HCT116 (cell line): ENCODE measurements around the gene ZFYVE1. TPM values are rescaled to one million over a fixed set of nuclear protein-coding genes. Genes with fewer than 3 reads are reported as not detected.
A peak's percentile ranks its signal among the peaks of the same experiment; 100 is the strongest.

ENCODE experiments used
- ATAC-seq: fragments of 200-7000 bp; cut with Tn5 transposase; 2 replicates; pipeline ENCODE4 v1.9.1; 2020; ENCODE audit warnings: mild to moderate bottlenecking, moderate library complexity
- BruUV-seq: library from RNA; stranded (reverse); fragments of 400-500 nt; replicated peaks from 2 replicates; lab custom pipeline; 2021; lab: Mats Ljungman, UMichigan
- CTCF ChIA-PET: fragments of 300-600 bp; sonication (Branson Sonifier 250); formaldehyde crosslinking; loops from one replicate; lab custom pipeline; 2021; ENCODE audit warnings: antibody characterized with exemption; lab: Charles Lee
- POLR2A ChIA-PET: fragments of 300-600, 350-600 bp; sonication (Branson Sonifier 250); formaldehyde crosslinking; loops from one replicate; lab custom pipeline; 2021; ENCODE audit warnings: antibody characterized with exemption; lab: Charles Lee
- RAD21 ChIA-PET, 2 experiments: fragments of 300-600 bp; sonication (Branson Sonifier 250); formaldehyde crosslinking; loops; one replicate each; lab custom pipeline; 2023; ENCODE audit warnings: low total read pairs in 2 of 2; ENCODE audit not compliant: uncharacterized antibody in 2 of 2, unreplicated experiment in 2 of 2, low non-redundant PET in 1 of 2; lab: Charles Lee
- DNase-seq: peaks from one replicate; pipeline ENCODE4 v3.0.0-alpha.2; 2010; ENCODE audit warnings: low read depth, low spot score
- H2AFZ ChIP-seq: fragments of 200-600 bp; shearing (Covaris generic), sonication (generic); 2 replicates; pipeline ENCODE4 v1.6.1; 2017; ENCODE audit warnings: low read depth, mixed run types, mixed read lengths, antibody characterized with exemption, low read length; ENCODE audit not compliant: poor library complexity, severe bottlenecking
- H3K27ac ChIP-seq: 2 replicates; pipeline ENCODE4 v1.5.1; 2012; ENCODE audit warnings: low read depth, low read length
- H3K27me3 ChIP-seq: fragments of 200-600 bp; sonication (generic); 2 replicates; pipeline ENCODE4 v1.6.1; 2016; ENCODE audit warnings: mixed run types, low read length, mixed read lengths; ENCODE audit not compliant: insufficient read depth
- H3K36me3 ChIP-seq, 2 experiments: fragments of 200-500 bp in 1 of 2; fragments of 200-600 bp in 1 of 2; sonication (Bioruptor generic) in 1 of 2; sonication (generic) in 1 of 2; 2 replicates each; pipeline versions ENCODE4 v1.5.1 to v1.6.1; 2014 to 2016; ENCODE audit warnings: low read length in 2 of 2, inconsistent platforms in 1 of 2, mixed read lengths in 1 of 2, mixed run types in 1 of 2; ENCODE audit not compliant: insufficient read depth in 2 of 2, control insufficient read depth in 1 of 2
- H3K4me1 ChIP-seq, 2 experiments: fragments of 200-600 bp in 1 of 2; sonication (generic) in 1 of 2; 2 replicates each; pipeline versions ENCODE4 v1.5.1 to v1.6.1; 2012 to 2017; ENCODE audit warnings: low read length in 2 of 2, inconsistent platforms in 1 of 2, mild to moderate bottlenecking in 1 of 2, mixed read lengths in 1 of 2, mixed run types in 1 of 2, moderate library complexity in 1 of 2; ENCODE audit not compliant: insufficient read depth in 2 of 2, control insufficient read depth in 1 of 2
- H3K4me2 ChIP-seq: fragments of 200-600 bp; sonication (generic); 2 replicates; pipeline ENCODE4 v1.6.1; 2017; ENCODE audit warnings: mixed run types, low read length, mixed read lengths
- H3K4me3 ChIP-seq, 2 experiments: fragments of 200-600 bp in 1 of 2; sonication (generic) in 1 of 2; replicated peaks in 1 of 2; 2 replicates each; pipeline ENCODE4 v1.5.1; 2011 to 2016; ENCODE audit warnings: low read length in 2 of 2, control low read depth in 1 of 2, low read depth in 1 of 2, mild to moderate bottlenecking in 1 of 2, mixed read lengths in 1 of 2, mixed run types in 1 of 2
- H3K79me2 ChIP-seq: fragments of 200-600 bp; sonication (generic); 2 replicates; pipeline ENCODE4 v1.6.1; 2017; ENCODE audit warnings: mild to moderate bottlenecking, mixed run types, low read length, moderate library complexity, mixed read lengths; ENCODE audit not compliant: insufficient read depth
- H3K9ac ChIP-seq: fragments of 200-600 bp; sonication (generic); 2 replicates; pipeline ENCODE4 v1.6.1; 2016; ENCODE audit warnings: low read length, mixed read lengths
- H3K9me2 ChIP-seq: fragments of 200-600 bp; sonication (generic), shearing (Covaris generic); 2 replicates; pipeline ENCODE4 v1.6.1; 2017; ENCODE audit warnings: mixed run types, mild to moderate bottlenecking, moderate library complexity; ENCODE audit not compliant: insufficient read depth
- H3K9me3 ChIP-seq, 2 experiments: fragments of 200-500 bp in 1 of 2; fragments of 200-600 bp in 1 of 2; sonication (Bioruptor generic) in 1 of 2; sonication (generic) in 1 of 2; 2 replicates each; pipeline ENCODE4 v1.6.1; 2014 to 2017; ENCODE audit warnings: low read length in 2 of 2, mixed read lengths in 2 of 2, inconsistent platforms in 1 of 2, low read depth in 1 of 2, mild to moderate bottlenecking in 1 of 2, mixed run types in 1 of 2, moderate library complexity in 1 of 2; ENCODE audit not compliant: control insufficient read depth in 1 of 2, insufficient read depth in 1 of 2
- H4K20me1 ChIP-seq: fragments of 200-600 bp; sonication (generic), shearing (Covaris generic); 2 replicates; pipeline ENCODE4 v1.6.1; 2017; ENCODE audit warnings: mixed run types, mild to moderate bottlenecking, moderate library complexity; ENCODE audit not compliant: insufficient read depth
- CEBPB ChIP-seq: IDR thresholded peaks from 2 replicates; pipeline ENCODE4 v1.6.1; 2012; ENCODE audit warnings: low read depth
- CTCF ChIP-seq, 3 experiments: fragments of 200-600 bp in 1 of 3; sonication (generic) in 1 of 3; IDR thresholded peaks in 2 of 3; conservative IDR thresholded peaks in 1 of 3; 2 replicates each; pipeline ENCODE4 v1.5.1; 2012 to 2017; ENCODE audit warnings: low read depth in 2 of 3, low read length in 2 of 3, antibody characterized with exemption in 1 of 3, borderline replicate concordance in 1 of 3, control low read depth in 1 of 3, mild to moderate bottlenecking in 1 of 3, mixed read lengths in 1 of 3, mixed run types in 1 of 3, moderate library complexity in 1 of 3; ENCODE audit not compliant: insufficient read depth in 1 of 3
- ELF1 ChIP-seq: IDR thresholded peaks from 2 replicates; pipeline ENCODE4 v1.6.1; 2012; ENCODE audit warnings: low read depth, borderline replicate concordance
- EZH2 ChIP-seq: fragments of 200-600 bp; sonication (generic); IDR thresholded peaks from 2 replicates; pipeline ENCODE4 v1.6.1; 2017; ENCODE audit warnings: antibody characterized with exemption, mixed run types
- EZH2phosphoT487 ChIP-seq: fragments of 200-600 bp; IDR thresholded peaks from 2 replicates; pipeline ENCODE4 v1.6.1; 2018; ENCODE audit warnings: antibody characterized with exemption, borderline replicate concordance
- FOSL1 ChIP-seq: IDR thresholded peaks from 2 replicates; pipeline ENCODE4 v1.6.1; 2012; ENCODE audit warnings: low read depth
- POLR2AphosphoS5 ChIP-seq: IDR thresholded peaks from 2 replicates; pipeline ENCODE4 v1.6.1; 2011; ENCODE audit warnings: mild to moderate bottlenecking, low read depth, low read length, moderate library complexity
- RAD21 ChIP-seq: IDR thresholded peaks from 2 replicates; pipeline ENCODE4 v1.6.1; 2012; ENCODE audit warnings: low read depth, mild to moderate bottlenecking
- REST ChIP-seq: IDR thresholded peaks from 2 replicates; pipeline ENCODE4 v1.6.1; 2012; ENCODE audit warnings: low read depth
- SIN3A ChIP-seq: IDR thresholded peaks from 2 replicates; pipeline ENCODE4 v1.6.1; 2012; ENCODE audit warnings: low read depth
- YY1 ChIP-seq: IDR thresholded peaks from 2 replicates; pipeline ENCODE4 v1.6.1; 2011; ENCODE audit warnings: low read length, low read depth, moderate library complexity, mild to moderate bottlenecking; ENCODE audit not compliant: insufficient replicate concordance; ENCODE audit errors: extremely low read depth
- ZNF274 ChIP-seq: fragments of 200-500 bp; sonication (Bioruptor generic); IDR thresholded peaks from 2 replicates; pipeline ENCODE4 v1.6.1; 2014; ENCODE audit warnings: mild to moderate bottlenecking, low read depth, low read length, inconsistent platforms
- intact Hi-C: fragments of 100-400 bp; cut with micrococcal nuclease; formaldehyde crosslinking; loops from 2 replicates; pipeline ENCODE4 v1.10.0; 2022
- total RNA-seq: library from RNA; stranded (reverse); gene quantifications from one replicate; pipeline ENCODE4 v1.2.1, GENCODE V29; 2021; ENCODE audit not compliant: unreplicated experiment

Gene ZFYVE1
- total RNA-seq, 1 experiment from 2014 or later = 7.7 TPM

- no peak overlapping the region for H2AFZ ChIP-seq
- no peaks in the 10 kb centered on the region for H3K27me3 ChIP-seq
- H4K20me1 ChIP-seq = no peaks in the 10 kb centered on the region
- ChIA-PET RAD21 (interaction anchor here (0.6 to 1.4 kb wide), 4 partner anchors 431 to 524 kb away, joined by 3 to 6 read pairs (median 4); no protein-coding TSS in a partner anchor), CTCF (interaction anchor here (0.6 to 3.2 kb wide), 16 partner anchors 9 to 563 kb away, joined by 3 to 41 read pairs (median 4); partner anchors contain the start of gene DCAF4), POLR2A (no interaction called here)
- no peaks in the 10 kb centered on the region; a peak in 3 of 4 replicates for H3K36me3 ChIP-seq
- peak; percentile 85 for ATAC-seq
- H3K27ac ChIP-seq = no peak overlapping the region
- no peaks in the 10 kb centered on the region for H3K9me2 ChIP-seq
- no peak overlapping the region for H3K4me2 ChIP-seq
- BruUV-seq = no TSS peak
- intact Hi-C loops = loop anchor here (1.0 kb wide), 2 partner anchors 43 to 434 kb away; no protein-coding TSS in a partner anchor
- H3K79me2 ChIP-seq = no peaks in the 10 kb centered on the region
- H3K4me1 ChIP-seq = no peaks in the 10 kb centered on the region
- DNase-seq = peak; percentile 27
- no peak overlapping the region for H3K9ac ChIP-seq
- no peaks in the 10 kb centered on the region for H3K9me3 ChIP-seq
- TF ChIP-seq FOSL1 (no peak), RAD21 (peak; percentile 63), EZH2phosphoT487 (no peak), CTCF (IDR thresholded peaks at IDR 0.05 in 2 of 3, conservative IDR thresholded peaks at IDR 0.05 in 1 of 3; ENCODE audit: borderline replicate concordance in 1 of 3, insufficient read depth in 1 of 3, low read depth in 2 of 3, low read length in 2 of 3) (peak; percentile 59 to 89 (median 84); a peak in 5 of 6 replicates), EZH2 (no peak), ELF1 (no peak), SIN3A (no peak), POLR2AphosphoS5 (no peak), REST (no peak), YY1 (no peak), CEBPB (no peak), ZNF274 (no peak)
- H3K4me3 ChIP-seq = no peak overlapping the region
Measured at GRCh38 chr14:72948481-72949138, 78.3 kb downstream of the ZFYVE1 start.
